LNCaP clone FGC (cell line): Measurements from ENCODE around the gene ARHGAP45.

Source experiments
- DNase-seq: peaks from one replicate; pipeline ENCODE4 v3.0.0-alpha.2; 2011; ENCODE audit warnings: low read depth
- H3K4me3 ChIP-seq: 2 replicates; pipeline ENCODE4 v1.5.1; 2011; ENCODE audit warnings: mild to moderate bottlenecking, low read depth, low read length, control low read depth
- CTCF ChIP-seq: IDR thresholded peaks from 2 replicates; pipeline ENCODE4 v1.5.1; 2012; ENCODE audit warnings: mild to moderate bottlenecking; ENCODE audit not compliant: control insufficient read depth, insufficient read depth; ENCODE audit errors: extremely low read depth

ARHGAP45 gene

GRCh38 chr19:1117654-1118053 lies 50.7 kb downstream of the ARHGAP45 start:
- no peak for DNase-seq
- no peak overlapping the region for H3K4me3 ChIP-seq
- TF ChIP-seq CTCF, result no peak

- TF ChIP-seq CTCF, result no peak
- DNase-seq, result no peak
- no peak overlapping the region for H3K4me3 ChIP-seq
Observed at GRCh38 chr19:1118999-1119398, 52.0 kb downstream of the ARHGAP45 start.

GRCh38 chr19:1119475-1120217 lies 52.7 kb downstream of the ARHGAP45 start:
- no peak for TF ChIP-seq CTCF
- H3K4me3 ChIP-seq, result no peak overlapping the region
- DNase-seq, result no peak

- H3K4me3 ChIP-seq, result no peak overlapping the region
- no peak for TF ChIP-seq CTCF
- no peak for DNase-seq
Observed at GRCh38 chr19:1121395-1121794, 54.4 kb downstream of the ARHGAP45 start.

GRCh38 chr19:1122021-1122971 lies 55.3 kb downstream of the ARHGAP45 start:
- H3K4me3 ChIP-seq, result no peak overlapping the region
- DNase-seq, result no peak
- TF ChIP-seq CTCF, result no peak

GRCh38 chr19:1122972-1123363 lies 56.0 kb downstream of the ARHGAP45 start:
- TF ChIP-seq CTCF, result no peak
- no peak for DNase-seq
- no peak overlapping the region for H3K4me3 ChIP-seq
